SK-N-SH (cell line): ENCODE data around the gene FOXB1. TPM values are rescaled to one million over a fixed set of nuclear protein-coding genes. Genes with fewer than 3 reads are reported as not detected.

ENCODE experiments used
- CTCF ChIA-PET: fragments of 300-600, 350-600 bp; formaldehyde crosslinking; extraction: SDS; loops from one replicate; lab custom pipeline; 2021; lab: Yijun Ruan, JAX
- POLR2A ChIA-PET: fragments of 350-600 bp; sonication (Branson Sonifier 250); formaldehyde crosslinking; extraction: SDS; loops from one replicate; lab custom pipeline; 2020; ENCODE audit warnings: antibody characterized with exemption, inconsistent platforms; lab: Yijun Ruan, JAX
- DNase-seq: peaks from one replicate; pipeline ENCODE4 v3.0.0; 2012
- H2AFZ ChIP-seq: fragments of 200-600 bp; sonication (generic); 2 replicates; pipeline ENCODE4 v1.8.1; 2016; ENCODE audit warnings: antibody characterized with exemption, mild to moderate bottlenecking, low read depth
- H3F3A ChIP-seq: fragments of 200-600 bp; sonication (generic); replicated peaks from 2 replicates; pipeline ENCODE3; 2016; ENCODE audit warnings: antibody characterized with exemption, mild to moderate bottlenecking; ENCODE audit not compliant: insufficient read depth
- H3K27ac ChIP-seq, 2 experiments: fragments of 200-500 bp in 1 of 2; fragments of 200-600 bp in 1 of 2; sonication (Bioruptor generic) in 1 of 2; sonication (generic), shearing (Covaris generic) in 1 of 2; 2 replicates each; pipeline versions ENCODE4 v1.5.1 to v1.6.1; 2014 to 2016; ENCODE audit warnings: low read depth in 2 of 2, inconsistent platforms in 1 of 2, low read length in 1 of 2, mild to moderate bottlenecking in 1 of 2, mixed read lengths in 1 of 2
- H3K27me3 ChIP-seq: fragments of 200-600 bp; sonication (generic), shearing (Covaris generic); 2 replicates; pipeline ENCODE4 v1.6.1; 2016; ENCODE audit warnings: mixed run types; ENCODE audit not compliant: insufficient read depth
- H3K36me3 ChIP-seq, 2 experiments: fragments of 200-500 bp in 1 of 2; fragments of 200-600 bp in 1 of 2; sonication (Bioruptor generic) in 1 of 2; sonication (generic) in 1 of 2; replicated peaks in 1 of 2; 2 replicates each; pipeline versions ENCODE3 to v1.5.1; 2014 to 2016; ENCODE audit warnings: low read length in 1 of 2, mild to moderate bottlenecking in 1 of 2; ENCODE audit not compliant: insufficient read depth in 2 of 2, control insufficient read depth in 1 of 2
- H3K4me1 ChIP-seq, 2 experiments: fragments of 200-500 bp in 1 of 2; fragments of 200-600 bp in 1 of 2; sonication (Bioruptor generic) in 1 of 2; sonication (generic), shearing (Covaris generic) in 1 of 2; 2 replicates each; pipeline versions ENCODE4 v1.5.1 to v1.6.1; 2014 to 2016; ENCODE audit warnings: low read depth in 1 of 2, low read length in 1 of 2, mixed run types in 1 of 2; ENCODE audit not compliant: insufficient read depth in 2 of 2, control insufficient read depth in 1 of 2
- H3K4me2 ChIP-seq: fragments of 200-600 bp; sonication (generic), shearing (Covaris generic); 2 replicates; pipeline ENCODE4 v1.6.1; 2017; ENCODE audit warnings: mixed run types
- H3K4me3 ChIP-seq, 2 experiments: fragments of 200-500 bp in 1 of 2; fragments of 200-600 bp in 1 of 2; sonication (Bioruptor generic) in 1 of 2; sonication (generic), shearing (Covaris generic) in 1 of 2; 2 replicates each; pipeline versions ENCODE4 v1.5.1 to v1.8.1; 2014 to 2016; ENCODE audit warnings: low read depth in 2 of 2, inconsistent platforms in 1 of 2, low read length in 1 of 2, mild to moderate bottlenecking in 1 of 2, mixed read lengths in 1 of 2, moderate library complexity in 1 of 2
- H3K79me2 ChIP-seq: fragments of 200-600 bp; sonication (generic); 2 replicates; pipeline ENCODE4 v1.8.1; 2017; ENCODE audit warnings: mild to moderate bottlenecking; ENCODE audit not compliant: insufficient read depth
- H3K9ac ChIP-seq: fragments of 200-600 bp; sonication (generic); 2 replicates; pipeline ENCODE4 v1.6.1; 2017; ENCODE audit warnings: mixed run types
- H3K9me2 ChIP-seq: fragments of 200-600 bp; sonication (generic); 2 replicates; pipeline ENCODE4 v1.6.1; 2017; ENCODE audit warnings: mixed run types
- H3K9me3 ChIP-seq: fragments of 200-600 bp; sonication (generic); 2 replicates; pipeline ENCODE4 v1.6.1; 2017; ENCODE audit warnings: mixed run types, mild to moderate bottlenecking, moderate library complexity
- H4K20me1 ChIP-seq: fragments of 200-600 bp; sonication (generic); 2 replicates; pipeline ENCODE4 v1.6.1; 2017; ENCODE audit warnings: mild to moderate bottlenecking, mixed run types; ENCODE audit not compliant: insufficient read depth
- EP300 ChIP-seq, 2 experiments: IDR thresholded peaks; 2 replicates each; pipeline versions ENCODE4 v1.4.0 to v1.6.1; 2012; ENCODE audit warnings: borderline replicate concordance in 1 of 2, low read depth in 1 of 2, low read length in 1 of 2
- FOXJ3 ChIP-seq: sonication (generic); formaldehyde crosslinking; IDR thresholded peaks from 2 replicates; pipeline ENCODE4 v1.5.1; 2020; ENCODE audit warnings: mild to moderate bottlenecking, missing genetic modification reagents
- GATA2 ChIP-seq: sonication (generic); formaldehyde crosslinking; IDR thresholded peaks from 2 replicates; pipeline ENCODE4 v1.5.0; 2020; ENCODE audit warnings: mild to moderate bottlenecking, missing genetic modification reagents
- MXI1 ChIP-seq: IDR thresholded peaks from 2 replicates; pipeline ENCODE4 v1.6.1; 2012; ENCODE audit warnings: mild to moderate bottlenecking, low read depth, low read length, improper control_type of control experiment
- REST ChIP-seq: IDR thresholded peaks from 2 replicates; pipeline ENCODE4 v1.6.1; 2012; ENCODE audit warnings: mild to moderate bottlenecking, low read depth, low read length, moderate library complexity
- TEAD4 ChIP-seq: IDR thresholded peaks from 2 replicates; pipeline ENCODE4 v1.4.0; 2012; ENCODE audit warnings: mild to moderate bottlenecking, borderline replicate concordance; ENCODE audit not compliant: insufficient read depth
- USF2 ChIP-seq: fragments of 150-350 bp; IDR thresholded peaks from 2 replicates; pipeline ENCODE4 v1.6.1; 2017; ENCODE audit warnings: antibody characterized with exemption, low read length, low read depth, borderline replicate concordance
- WGBS: methylation state at CpG from one replicate; pipeline ENCODE4 v1.1.6; 2017; ENCODE audit warnings: low lambda C conversion rate; 5-methylcytosine and 5-hydroxymethylcytosine counted together
- polyA plus RNA-seq, 3 experiments: library from polyadenylated mRNA; depleted of rRNA; stranded (reverse); fragments of >200 nt; gene quantifications; 2 replicates each; pipeline ENCODE4 v1.2.3, GENCODE V29; 2012
- TF ChIP-seq, protein P1 (sequence below): IDR thresholded peaks from 2 replicates; pipeline ENCODE4 v1.4.0; 2012; ENCODE audit warnings: low read depth, borderline replicate concordance

Gene FOXB1
- polyA plus RNA-seq, 1 of the 3 experiments (the other 2 are of a cell fraction) = not detected

DNA sequence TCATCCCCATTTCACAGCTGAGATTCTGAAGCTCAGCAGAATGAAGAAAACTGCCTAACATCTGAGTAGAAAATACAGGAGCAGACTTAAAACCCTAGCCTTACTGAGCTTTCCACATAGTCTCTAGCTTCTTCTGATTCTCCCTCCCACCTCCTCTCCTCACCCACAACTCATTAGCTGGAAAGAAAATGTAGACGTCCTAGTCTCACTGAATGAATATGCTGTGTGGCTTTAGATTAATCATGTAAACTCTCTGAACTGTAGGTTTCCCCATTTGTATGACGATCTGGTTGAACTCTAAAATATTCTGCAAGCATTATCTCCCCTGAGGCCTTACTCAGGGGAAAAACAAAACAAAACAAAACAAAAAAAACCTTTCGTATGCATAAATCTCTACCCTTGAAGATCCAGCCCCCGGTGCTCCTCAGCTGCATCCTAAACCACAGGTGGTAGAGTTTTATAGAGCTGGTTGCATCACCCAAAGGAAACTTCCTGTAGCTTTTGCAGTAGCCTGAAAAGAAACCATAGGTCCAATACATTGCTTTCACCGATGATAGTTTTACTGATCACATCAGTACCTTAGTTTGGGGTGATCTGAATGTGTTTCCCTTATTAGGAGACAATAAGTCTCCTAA lies 40.6 kb downstream of the FOXB1 start (continued):
- TF ChIP-seq, protein P1, sequence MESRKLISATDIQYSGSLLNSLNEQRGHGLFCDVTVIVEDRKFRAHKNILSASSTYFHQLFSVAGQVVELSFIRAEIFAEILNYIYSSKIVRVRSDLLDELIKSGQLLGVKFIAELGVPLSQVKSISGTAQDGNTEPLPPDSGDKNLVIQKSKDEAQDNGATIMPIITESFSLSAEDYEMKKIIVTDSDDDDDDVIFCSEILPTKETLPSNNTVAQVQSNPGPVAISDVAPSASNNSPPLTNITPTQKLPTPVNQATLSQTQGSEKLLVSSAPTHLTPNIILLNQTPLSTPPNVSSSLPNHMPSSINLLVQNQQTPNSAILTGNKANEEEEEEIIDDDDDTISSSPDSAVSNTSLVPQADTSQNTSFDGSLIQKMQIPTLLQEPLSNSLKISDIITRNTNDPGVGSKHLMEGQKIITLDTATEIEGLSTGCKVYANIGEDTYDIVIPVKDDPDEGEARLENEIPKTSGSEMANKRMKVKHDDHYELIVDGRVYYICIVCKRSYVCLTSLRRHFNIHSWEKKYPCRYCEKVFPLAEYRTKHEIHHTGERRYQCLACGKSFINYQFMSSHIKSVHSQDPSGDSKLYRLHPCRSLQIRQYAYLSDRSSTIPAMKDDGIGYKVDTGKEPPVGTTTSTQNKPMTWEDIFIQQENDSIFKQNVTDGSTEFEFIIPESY = no peak
- no peak for TF ChIP-seq EP300 (IDR thresholded peaks at IDR 0.05; ENCODE audit: borderline replicate concordance in 1 of 2, low read depth in 1 of 2, low read length in 1 of 2)
- TF ChIP-seq REST = no peak

DNA sequence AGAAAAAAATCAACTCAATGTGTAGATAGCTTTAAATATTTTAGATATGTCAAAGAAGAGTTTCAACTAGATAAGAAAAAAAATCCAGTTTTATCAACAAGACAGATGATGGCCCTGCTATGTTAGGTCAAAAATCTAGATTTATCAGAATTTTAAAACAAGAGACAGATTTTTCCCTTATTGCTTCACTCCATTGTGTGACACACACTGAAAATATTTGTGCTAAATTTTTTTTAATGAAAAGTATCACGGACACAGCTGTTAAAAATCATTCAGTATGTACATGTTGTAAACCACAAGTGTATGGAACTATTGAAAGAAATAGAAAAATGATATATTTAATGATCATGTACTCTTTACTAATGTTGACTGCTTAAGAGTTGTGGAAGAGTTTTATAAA lies 43.6 kb downstream of the FOXB1 start:
- no peaks in the 10 kb centered on the region for H3K79me2 ChIP-seq
- no peak overlapping the region for H3K4me3 ChIP-seq
- H3F3A ChIP-seq = no peaks in the 10 kb centered on the region
- no peak for DNase-seq
- H3K4me2 ChIP-seq = no peak overlapping the region
- no peak overlapping the region for H3K9ac ChIP-seq
- ChIA-PET POLR2A (no interaction called here), CTCF (no interaction called here)
- no peak overlapping the region for H2AFZ ChIP-seq
- peaks cover 7% of the 10 kb centered on the region; the same call in 1 of the 2 replicates for H3K27me3 ChIP-seq
- H3K27ac ChIP-seq = no peak overlapping the region
- TF ChIP-seq FOXJ3 (CRISPR knock-in tag) (no peak), MXI1 (no peak), REST (no peak), USF2 (no peak), GATA2 (CRISPR knock-in tag) (no peak), TEAD4 (no peak)
- TF ChIP-seq, protein P1 = no peak
- H3K36me3 ChIP-seq = no peaks in the 10 kb centered on the region
- 0% methylated on average over 1 of the region's 1 CpG for WGBS
- H3K9me2 ChIP-seq = no peaks in the 10 kb centered on the region
- H3K4me1 ChIP-seq = no peaks in the 10 kb centered on the region
- no peaks in the 10 kb centered on the region for H3K9me3 ChIP-seq
- H4K20me1 ChIP-seq = no peaks in the 10 kb centered on the region
